ENCODE measurements around the gene CHD5. TPM values are rescaled to one million over a fixed set of nuclear protein-coding genes. Genes with fewer than 3 reads are reported as not detected.

Gene CHD5
- total RNA-seq, 1 experiment from 2014 or later, result 0.53 TPM

- H3K9me3 ChIP-seq (replicated peaks), result peaks cover 19% of the 10 kb centered on the region
- no peaks in the 10 kb centered on the region for H3K27me3 ChIP-seq (replicated peaks)
- no peaks in the 10 kb centered on the region for H3K4me1 ChIP-seq (replicated peaks)
- H3K27ac ChIP-seq, result no peak overlapping the region
- DNase-seq (ENCODE audit: low read depth in 1 of 2, low spot score in 2 of 2), result no peak
- H3K36me3 ChIP-seq, result no peaks in the 10 kb centered on the region
- H3K4me3 ChIP-seq, result no peak overlapping the region
Measured at GRCh38 chr1:6134741-6135510, 45.2 kb downstream of the CHD5 start.

GRCh38 chr1:6134206-6134605, 45.9 kb downstream of the CHD5 start:
- no peak for DNase-seq (ENCODE audit: low read depth in 1 of 2, low spot score in 2 of 2)
- Histone ChIP-seq H3K4me3 (no peak overlapping the region), H3K27me3 (replicated peaks) (no peaks in the 10 kb centered on the region), H3K27ac (no peak overlapping the region), H3K9me3 (replicated peaks) (peaks cover 19% of the 10 kb centered on the region), H3K36me3 (no peaks in the 10 kb centered on the region), H3K4me1 (replicated peaks) (no peaks in the 10 kb centered on the region)

DNA sequence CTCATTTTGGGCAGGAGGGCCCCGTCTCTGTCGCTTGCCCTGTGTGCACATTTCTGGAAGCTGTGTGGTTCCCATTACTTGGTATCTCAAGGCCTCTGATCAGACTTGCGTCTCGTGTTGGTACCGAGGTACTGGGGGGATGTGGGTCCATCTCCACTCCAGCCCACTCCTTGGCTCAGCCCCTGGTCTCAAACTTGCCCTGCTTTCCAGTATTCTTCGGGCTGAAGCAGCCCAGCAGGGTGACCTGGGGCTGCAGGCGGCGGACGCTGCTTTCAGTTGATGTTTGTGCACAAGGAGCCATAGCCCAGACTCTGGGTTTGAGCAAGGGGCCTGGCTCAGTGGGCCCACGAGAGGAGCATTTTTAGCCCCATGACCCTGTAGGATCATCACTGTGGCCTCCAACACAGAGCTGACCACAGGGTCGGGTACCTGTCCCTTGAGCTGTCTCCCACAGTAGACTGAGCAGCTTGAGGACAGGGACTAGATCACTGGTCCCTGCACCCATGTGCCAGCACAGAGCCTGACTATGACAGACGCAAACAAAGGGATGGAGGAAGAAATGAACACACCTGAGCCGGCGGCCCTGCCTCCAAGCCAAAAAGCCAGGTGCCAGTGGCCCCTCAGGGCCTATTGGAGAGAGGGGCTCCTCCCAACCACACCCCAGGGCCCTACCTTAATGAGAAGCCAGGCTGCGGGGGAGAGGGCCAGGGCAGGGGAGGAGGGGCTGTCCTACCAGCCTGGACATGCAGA, 46.8 kb downstream of the CHD5 start:
- no peak overlapping the region for H3K4me3 ChIP-seq
- DNase-seq (ENCODE audit: low read depth in 1 of 2, low spot score in 2 of 2), result no peak
- H3K36me3 ChIP-seq, result no peaks in the 10 kb centered on the region
- no peaks in the 10 kb centered on the region for H3K4me1 ChIP-seq (replicated peaks)
- H3K27me3 ChIP-seq (replicated peaks), result no peaks in the 10 kb centered on the region
- H3K27ac ChIP-seq, result no peak overlapping the region
- peaks cover 19% of the 10 kb centered on the region for H3K9me3 ChIP-seq (replicated peaks)

DNA sequence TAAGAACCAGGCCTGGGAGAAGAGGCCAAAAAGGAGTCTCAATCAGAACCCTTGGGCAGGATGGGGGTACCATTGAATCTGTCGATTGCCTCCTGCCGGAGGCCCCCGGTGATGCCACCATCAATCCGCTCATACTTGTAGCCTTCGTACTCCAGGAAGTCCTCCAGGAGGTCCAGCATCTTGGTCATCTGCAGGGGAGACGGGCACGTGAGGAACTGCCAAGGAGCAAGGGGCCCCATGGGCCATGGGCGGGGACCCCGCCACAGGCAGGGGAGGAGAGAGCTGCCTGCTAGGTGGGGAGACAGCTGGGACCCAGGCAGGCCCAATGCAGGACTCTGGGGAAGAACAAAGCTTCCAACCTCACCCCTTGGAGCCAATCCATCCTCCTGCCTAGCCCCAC, 48.6 kb downstream of the CHD5 start:
- Histone ChIP-seq H3K4me3 (no peak overlapping the region), H3K36me3 (no peaks in the 10 kb centered on the region), H3K27ac (no peak overlapping the region), H3K9me3 (replicated peaks) (peaks cover 19% of the 10 kb centered on the region), H3K27me3 (replicated peaks) (no peaks in the 10 kb centered on the region), H3K4me1 (replicated peaks) (no peaks in the 10 kb centered on the region)
- DNase-seq (ENCODE audit: low read depth in 1 of 2, low spot score in 2 of 2), result no peak

DNA sequence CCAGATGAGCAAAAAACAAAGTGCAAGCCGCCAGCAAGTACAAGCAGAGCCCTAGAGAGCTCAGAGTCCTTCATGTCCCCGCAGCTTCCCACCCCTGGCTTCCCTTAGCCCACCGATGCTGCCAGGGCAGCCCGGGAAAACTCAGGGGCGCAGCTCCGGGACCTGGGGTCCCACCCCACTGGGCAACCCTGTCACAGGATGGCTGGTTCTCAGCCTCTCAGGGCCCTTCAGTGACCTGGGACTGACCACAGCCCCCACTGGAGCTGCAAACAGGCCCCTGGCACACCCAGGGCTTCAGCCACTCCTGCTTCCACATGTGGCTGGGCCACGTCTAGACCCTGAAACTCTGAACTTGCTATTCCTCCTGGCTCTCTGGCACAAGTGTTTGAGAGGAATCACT, 49.5 kb downstream of the CHD5 start:
- Histone ChIP-seq H3K4me3 (no peak overlapping the region), H3K27ac (no peak overlapping the region), H3K9me3 (replicated peaks) (peaks cover 19% of the 10 kb centered on the region), H3K36me3 (no peaks in the 10 kb centered on the region), H3K4me1 (replicated peaks) (no peaks in the 10 kb centered on the region), H3K27me3 (replicated peaks) (no peaks in the 10 kb centered on the region)
- no peak for DNase-seq (ENCODE audit: low read depth in 1 of 2, low spot score in 2 of 2)

- no peak overlapping the region for H3K4me3 ChIP-seq
- no peak overlapping the region for H3K27ac ChIP-seq
- DNase-seq (ENCODE audit: low read depth in 1 of 2, low spot score in 2 of 2), result no peak
- no peaks in the 10 kb centered on the region for H3K27me3 ChIP-seq (replicated peaks)
- H3K4me1 ChIP-seq (replicated peaks), result no peaks in the 10 kb centered on the region
- H3K36me3 ChIP-seq, result no peaks in the 10 kb centered on the region
- H3K9me3 ChIP-seq (replicated peaks), result peaks cover 19% of the 10 kb centered on the region
Measured at GRCh38 chr1:6130036-6130435, 50.1 kb downstream of the CHD5 start.

DNA sequence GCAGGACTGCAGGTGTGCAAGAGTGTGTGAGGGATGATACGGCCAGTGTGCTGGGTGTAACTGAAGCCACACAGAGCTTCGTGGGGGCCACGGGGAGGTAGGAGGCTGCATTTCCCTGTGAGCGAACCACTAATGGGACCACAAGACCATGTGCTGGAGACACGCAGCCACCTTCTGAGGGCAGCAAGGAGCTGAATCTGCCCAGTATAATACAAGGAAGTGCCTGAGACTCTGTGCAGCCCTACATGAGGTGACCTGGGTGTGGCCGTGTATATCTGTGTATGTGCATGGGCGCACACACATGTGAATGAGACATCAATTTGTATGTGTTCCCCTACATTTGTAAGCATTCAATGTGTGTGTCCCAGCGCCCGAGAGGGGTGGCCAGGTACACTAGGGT, 50.8 kb downstream of the CHD5 start:
- Histone ChIP-seq H3K27me3 (replicated peaks) (no peaks in the 10 kb centered on the region), H3K4me3 (no peak overlapping the region)
- DNase-seq (ENCODE audit: low read depth in 1 of 2, low spot score in 2 of 2), result no peak

DNA sequence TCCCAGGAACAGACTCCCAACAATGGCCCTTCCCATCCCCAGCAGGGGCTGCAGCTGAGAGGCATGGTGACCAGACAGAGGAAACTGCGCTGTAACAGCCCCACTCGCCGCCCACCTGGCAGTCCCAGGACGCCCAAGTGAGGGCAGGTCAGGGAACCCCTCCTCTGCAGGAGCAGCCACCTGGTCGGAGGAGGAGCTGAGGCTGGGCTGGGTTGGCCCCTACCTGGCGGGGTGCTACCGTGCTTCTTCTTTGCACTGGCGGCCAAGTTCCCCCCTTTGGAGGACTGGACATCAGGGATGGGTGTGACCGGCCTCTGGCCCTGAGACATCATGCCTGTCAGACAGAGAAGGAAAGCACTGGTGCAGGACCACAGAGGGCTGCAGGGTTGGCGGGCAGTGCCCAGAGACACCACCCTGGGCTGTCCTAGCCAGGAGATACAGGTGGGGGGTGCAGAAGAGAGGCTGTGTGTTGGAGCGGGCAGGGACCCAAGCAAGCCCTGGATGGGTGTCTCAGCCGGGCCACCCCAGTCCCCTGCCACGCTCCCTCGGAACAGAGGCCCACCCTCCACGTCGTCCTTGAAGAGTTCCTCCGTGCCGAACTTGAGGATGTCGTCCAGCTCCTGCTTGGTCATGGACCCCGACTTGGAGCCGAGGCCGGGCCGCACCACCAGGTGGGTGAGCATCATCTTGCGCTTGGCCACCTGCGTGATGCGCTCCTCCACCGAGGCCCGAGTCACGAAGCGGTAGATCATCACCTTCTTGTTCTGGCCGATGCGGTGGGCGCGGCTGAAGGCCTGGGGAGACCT, 51.6 kb downstream of the CHD5 start:
- no peaks in the 10 kb centered on the region for H3K36me3 ChIP-seq
- peaks cover 19% of the 10 kb centered on the region for H3K9me3 ChIP-seq (replicated peaks)
- no peak overlapping the region for H3K27ac ChIP-seq
- DNase-seq (ENCODE audit: low read depth in 1 of 2, low spot score in 2 of 2), result no peak
- H3K4me3 ChIP-seq, result no peak overlapping the region
- H3K4me1 ChIP-seq (replicated peaks), result no peaks in the 10 kb centered on the region
- no peaks in the 10 kb centered on the region for H3K27me3 ChIP-seq (replicated peaks)

More for the DNA sequence above, 50.8 kb downstream of the CHD5 start:
- Histone ChIP-seq H3K27ac (no peak overlapping the region), H3K4me1 (replicated peaks) (no peaks in the 10 kb centered on the region), H3K9me3 (replicated peaks) (peaks cover 19% of the 10 kb centered on the region), H3K36me3 (no peaks in the 10 kb centered on the region)

DNA sequence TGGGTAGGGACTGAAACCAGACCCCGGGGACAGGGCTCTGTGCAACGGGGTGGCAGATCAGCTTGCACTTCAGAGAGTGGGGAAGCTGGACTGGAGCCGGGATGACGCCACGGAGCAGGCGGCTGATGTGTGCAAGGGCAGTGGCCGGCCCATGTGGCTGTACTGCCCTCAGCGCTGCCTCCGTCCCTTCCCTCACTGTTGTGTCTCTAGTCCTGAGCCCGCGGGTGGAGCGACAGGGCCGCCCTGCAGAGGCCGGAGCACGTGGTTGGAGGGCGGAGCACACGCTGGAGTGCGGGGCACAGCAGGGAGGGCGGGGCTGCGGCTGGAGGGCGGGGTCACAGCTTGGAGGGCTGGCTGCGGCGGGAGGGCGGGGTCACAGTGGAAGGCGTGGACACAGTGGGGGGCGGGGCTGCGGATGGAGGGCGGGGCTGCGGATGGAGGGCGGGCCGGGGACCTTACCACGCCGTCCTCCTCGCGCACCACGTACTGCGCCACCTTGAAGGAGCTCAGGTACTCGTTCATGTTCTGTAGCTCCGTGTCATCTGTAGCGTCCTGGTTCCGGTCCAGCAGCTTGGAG, 52.4 kb downstream of the CHD5 start:
- Histone ChIP-seq H3K4me3 (no peak overlapping the region), H3K9me3 (replicated peaks) (peaks cover 13% of the 10 kb centered on the region), H3K4me1 (replicated peaks) (no peaks in the 10 kb centered on the region), H3K27me3 (replicated peaks) (no peaks in the 10 kb centered on the region), H3K36me3 (no peaks in the 10 kb centered on the region), H3K27ac (no peak overlapping the region)
- DNase-seq (ENCODE audit: low read depth in 1 of 2, low spot score in 2 of 2), result no peak

DNA sequence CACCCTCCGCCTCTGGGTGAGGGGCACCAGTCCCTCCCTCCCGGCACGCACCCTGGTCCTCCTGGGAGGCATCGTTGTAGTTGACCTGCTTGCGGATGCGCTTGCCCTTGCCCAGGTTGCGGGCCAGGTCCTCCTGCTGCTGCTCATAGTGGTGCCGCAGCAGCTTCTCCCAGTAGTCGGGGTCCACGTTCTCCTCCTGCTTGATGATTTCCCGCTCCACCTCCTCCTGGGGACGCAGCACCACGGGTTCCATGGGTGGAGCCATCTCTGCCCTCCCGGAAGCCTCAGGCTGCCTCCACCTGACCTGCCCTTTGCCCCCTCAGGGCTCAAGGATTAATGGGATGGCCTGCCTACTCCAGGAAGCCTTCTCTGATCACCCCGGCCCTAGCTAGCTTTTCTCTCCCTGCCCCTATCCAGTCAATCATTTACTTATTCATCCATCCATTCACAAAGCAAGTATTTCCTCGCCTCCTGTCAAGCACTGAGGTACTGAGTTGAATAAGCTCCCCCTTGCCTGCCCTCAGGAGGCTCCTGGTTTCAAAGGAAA, 53.5 kb downstream of the CHD5 start:
- Histone ChIP-seq H3K27ac (no peak overlapping the region), H3K4me1 (replicated peaks) (no peaks in the 10 kb centered on the region), H3K36me3 (no peaks in the 10 kb centered on the region), H3K27me3 (replicated peaks) (no peaks in the 10 kb centered on the region), H3K9me3 (replicated peaks) (peaks cover 2% of the 10 kb centered on the region; the same call in 1 of the 2 replicates), H3K4me3 (no peak overlapping the region)
- DNase-seq (ENCODE audit: low read depth in 1 of 2, low spot score in 2 of 2), result no peak

- H3K4me1 ChIP-seq (replicated peaks), result no peaks in the 10 kb centered on the region
- H3K4me3 ChIP-seq, result no peak overlapping the region
- no peaks in the 10 kb centered on the region for H3K27me3 ChIP-seq (replicated peaks)
- H3K36me3 ChIP-seq, result no peaks in the 10 kb centered on the region
- no peak overlapping the region for H3K27ac ChIP-seq
- no peaks in the 10 kb centered on the region for H3K9me3 ChIP-seq (replicated peaks)
- DNase-seq (ENCODE audit: low read depth in 1 of 2, low spot score in 2 of 2), result no peak
Measured at GRCh38 chr1:6126028-6126427, 54.1 kb downstream of the CHD5 start.

DNA sequence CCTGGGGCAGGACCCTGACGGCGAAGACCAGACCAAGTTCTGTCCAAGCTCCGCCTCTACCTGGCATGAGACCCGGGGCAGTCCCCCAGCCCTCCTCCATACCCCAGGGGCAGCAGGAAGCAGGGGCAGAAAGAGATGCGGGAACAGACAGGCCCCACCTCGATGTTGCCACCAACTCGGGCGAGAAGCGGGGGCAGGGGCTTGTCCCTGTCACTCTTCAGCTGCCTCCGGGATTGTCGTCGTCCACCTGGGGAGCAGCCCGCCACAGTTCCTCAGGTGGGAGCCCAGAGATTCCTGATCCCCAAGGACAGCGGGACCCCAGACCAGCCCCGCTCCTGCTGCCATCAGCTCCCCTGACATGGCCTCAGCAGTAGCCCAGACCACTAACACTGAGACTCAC, 54.8 kb downstream of the CHD5 start:
- no peak for DNase-seq (ENCODE audit: low read depth in 1 of 2, low spot score in 2 of 2)
- no peak overlapping the region for H3K4me3 ChIP-seq
- H3K27ac ChIP-seq, result no peak overlapping the region
- H3K9me3 ChIP-seq (replicated peaks), result no peaks in the 10 kb centered on the region
- no peaks in the 10 kb centered on the region for H3K4me1 ChIP-seq (replicated peaks)
- H3K27me3 ChIP-seq (replicated peaks), result no peaks in the 10 kb centered on the region
- H3K36me3 ChIP-seq, result no peaks in the 10 kb centered on the region

GRCh38 chr1:6124746-6125365, 55.3 kb downstream of the CHD5 start:
- H3K27me3 ChIP-seq (replicated peaks), result no peaks in the 10 kb centered on the region
- no peak for DNase-seq (ENCODE audit: low read depth in 1 of 2, low spot score in 2 of 2)
- H3K4me3 ChIP-seq, result no peak overlapping the region
- no peaks in the 10 kb centered on the region for H3K4me1 ChIP-seq (replicated peaks)
- no peak overlapping the region for H3K27ac ChIP-seq
- H3K36me3 ChIP-seq, result no peaks in the 10 kb centered on the region
- no peaks in the 10 kb centered on the region for H3K9me3 ChIP-seq (replicated peaks)
